HG03342 (cell line): ENCODE results near the gene LSM3.

Experiments
- ATAC-seq: cut with Tn5 transposase; IDR thresholded peaks from one replicate; pipeline ENCODE4 v1.9.1; 2021; ENCODE audit warnings: mild to moderate bottlenecking, moderate library complexity; ENCODE audit not compliant: unreplicated experiment

The LSM3 gene

DNA sequence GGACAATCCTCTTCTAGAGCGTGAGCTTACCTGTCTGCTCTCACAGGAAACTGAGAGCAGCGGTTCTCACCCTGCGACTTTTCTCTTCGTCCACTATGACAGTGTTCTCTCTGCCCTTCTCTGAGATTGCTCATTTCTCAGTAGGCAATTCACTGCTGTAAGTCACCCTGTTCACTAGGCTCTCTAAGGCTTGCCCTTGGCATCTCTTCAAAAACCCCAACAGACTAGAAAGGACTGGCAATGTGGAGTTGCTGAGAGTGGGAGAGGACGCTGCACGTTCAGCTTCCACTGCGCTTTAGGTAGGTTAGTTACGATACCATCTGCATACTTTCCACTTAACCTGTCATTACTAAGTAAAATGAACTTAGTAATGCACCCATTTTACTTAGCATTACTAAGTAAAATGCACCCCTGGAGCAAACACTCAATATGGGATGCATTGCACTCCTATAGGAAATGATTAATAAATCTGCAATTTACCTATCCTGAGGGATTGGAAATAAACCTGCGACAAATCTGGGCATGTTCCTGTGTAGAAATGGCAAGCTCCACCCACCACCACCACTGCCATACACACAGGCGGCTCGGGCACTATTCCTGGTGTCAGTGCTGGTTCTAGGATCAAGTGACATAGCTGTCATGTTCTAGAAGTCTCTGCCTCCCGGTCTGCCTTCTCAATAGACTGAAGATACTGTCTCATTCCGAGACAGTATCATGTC, 21.6 kb upstream of the LSM3 start:
- ATAC-seq, result no peak

DNA sequence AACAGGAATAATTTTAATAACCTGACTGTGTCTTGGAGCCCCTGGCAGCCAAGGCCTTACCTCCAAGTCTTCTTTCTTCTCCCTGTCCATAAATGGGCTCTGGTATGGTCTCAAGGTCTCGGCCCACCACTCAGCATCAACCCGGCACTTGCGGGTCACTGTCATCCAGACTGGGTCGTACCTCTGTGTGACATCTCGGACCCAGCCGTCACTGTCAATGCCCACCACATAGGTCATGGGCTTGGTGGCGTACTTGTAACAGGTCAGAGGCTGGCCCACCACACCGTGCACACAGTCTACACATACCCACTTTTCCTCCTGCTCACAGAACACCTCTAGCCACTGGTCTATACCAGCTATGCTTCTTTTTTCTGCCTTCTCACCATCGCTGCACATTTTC, 20.7 kb upstream of the LSM3 start:
- no peak for ATAC-seq

DNA sequence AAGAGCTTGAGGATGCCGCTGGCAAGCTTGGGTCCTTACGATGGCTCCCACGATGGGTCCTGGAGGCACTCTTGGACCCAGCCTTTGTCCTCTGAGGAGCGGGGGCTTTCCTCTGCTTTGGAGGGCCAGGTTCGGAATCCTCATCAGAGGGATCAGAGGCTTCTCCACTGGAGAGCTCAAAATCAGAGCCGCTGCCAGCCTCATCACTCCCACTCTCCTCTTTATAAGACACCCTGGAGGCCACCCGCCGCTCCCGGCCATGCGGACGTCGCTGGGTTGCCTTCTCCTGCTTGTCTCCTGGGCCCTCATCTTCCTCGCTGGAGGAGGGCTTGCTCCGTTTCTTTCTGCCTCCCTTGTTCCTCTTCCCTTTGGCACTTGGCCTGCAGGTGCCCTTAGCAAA, 20.2 kb upstream of the LSM3 start:
- no peak for ATAC-seq

- no peak for ATAC-seq
Measured at GRCh38 chr3:14159426-14159825, 19.2 kb upstream of the LSM3 start.

- no peak for ATAC-seq
Measured at GRCh38 chr3:14161282-14161681, 17.3 kb upstream of the LSM3 start.

- ATAC-seq, result no peak
Measured at GRCh38 chr3:14162178-14162577, 16.4 kb upstream of the LSM3 start.

DNA sequence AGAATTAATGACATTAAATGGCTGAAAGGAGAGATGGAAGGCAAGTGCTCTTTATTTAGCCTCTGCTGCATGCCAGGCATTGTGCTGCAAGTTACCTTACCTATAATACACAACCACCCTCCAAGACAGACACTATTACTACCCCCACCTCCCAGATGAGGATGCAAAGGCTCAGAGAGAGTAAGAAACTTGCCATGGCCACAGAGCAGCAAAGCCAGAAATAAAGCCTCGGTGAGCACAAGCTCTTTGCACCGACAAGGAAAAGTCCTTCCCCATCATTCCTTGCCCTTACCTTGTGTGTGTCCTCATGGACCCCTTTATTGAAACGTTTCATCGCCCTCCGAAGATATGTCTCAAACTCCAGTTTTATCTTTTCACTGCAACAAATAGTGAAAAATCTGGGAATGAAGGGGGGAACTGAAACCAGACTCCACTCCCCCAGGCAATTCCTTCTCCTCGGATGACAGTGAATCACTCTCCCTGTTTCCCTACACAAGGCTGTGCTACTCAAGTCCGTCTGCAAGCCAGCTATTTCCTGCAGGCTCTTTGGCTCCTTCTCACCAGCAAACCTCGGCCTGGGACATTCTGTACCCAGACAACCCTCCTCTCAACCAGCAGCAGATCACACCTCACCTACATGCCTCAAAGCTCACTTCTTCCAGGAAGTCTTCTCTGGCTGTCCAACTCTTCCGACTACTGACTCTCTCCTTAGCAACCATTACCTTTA, 11.6 kb upstream of the LSM3 start:
- no peak for ATAC-seq

DNA sequence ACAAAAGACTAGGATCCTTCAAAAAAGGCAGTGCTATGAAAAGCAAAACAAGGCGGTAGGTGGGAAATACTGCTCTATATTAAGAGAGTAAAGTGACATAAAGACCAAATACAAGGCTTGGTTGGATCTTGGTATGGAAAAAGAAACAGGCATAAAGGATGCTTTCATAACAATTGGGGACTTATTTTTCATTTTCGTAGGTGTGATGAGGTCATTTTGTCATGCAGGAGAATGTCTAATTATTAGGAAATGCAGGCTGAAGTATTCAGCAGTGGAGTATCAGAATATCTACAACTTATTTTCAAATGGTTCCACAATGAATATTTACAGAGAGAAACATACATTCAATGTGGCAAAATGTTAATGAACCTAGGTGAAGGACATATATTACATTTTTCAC, 9.2 kb upstream of the LSM3 start:
- no peak for ATAC-seq

DNA sequence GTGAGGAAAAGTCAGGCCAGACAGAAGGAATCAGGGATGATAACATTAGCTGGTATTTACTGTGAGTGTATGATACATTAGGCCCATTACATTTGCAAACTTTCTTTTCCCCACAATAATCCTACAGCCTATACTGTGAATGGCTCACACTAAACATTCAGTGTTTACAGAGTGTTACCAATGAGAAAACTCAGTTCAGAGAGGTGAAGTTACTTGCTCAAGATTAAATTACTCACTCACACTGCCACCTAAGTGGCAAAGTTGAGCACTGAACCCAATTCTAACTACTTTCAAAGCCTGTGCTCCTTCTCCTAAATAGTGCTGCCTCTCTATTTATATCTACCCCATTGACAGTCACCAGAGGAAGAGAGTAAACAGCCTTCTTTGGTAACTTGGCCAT, 8.7 kb upstream of the LSM3 start:
- no peak for ATAC-seq

DNA sequence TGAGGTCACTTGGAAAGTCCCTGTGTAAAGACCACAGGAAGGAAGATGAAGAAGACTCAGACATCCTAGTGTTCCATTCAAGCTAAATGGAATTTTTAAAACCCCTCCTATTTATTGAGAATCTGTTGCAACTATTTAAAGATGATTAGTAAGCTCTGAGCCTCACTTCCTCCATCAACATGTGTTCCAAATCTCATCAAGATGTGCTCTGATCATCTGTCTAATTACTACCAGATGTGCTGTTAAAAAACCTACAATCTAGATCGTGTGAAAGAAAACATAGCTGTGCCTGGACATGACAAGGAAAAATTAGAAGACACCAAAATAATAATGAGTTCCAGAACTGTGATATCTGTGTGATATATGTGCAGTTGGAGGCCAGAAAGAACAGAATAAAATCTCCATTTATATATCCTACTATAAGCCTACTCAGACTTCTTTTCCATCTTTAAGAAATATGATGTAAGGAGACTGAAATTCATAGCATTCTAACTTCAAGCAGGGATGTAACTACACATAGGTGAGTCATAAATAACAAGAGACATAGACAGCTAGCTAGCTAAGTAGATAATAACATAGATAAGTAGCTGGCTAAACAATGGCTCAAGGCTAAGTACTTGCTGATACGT, 8.0 kb upstream of the LSM3 start:
- no peak for ATAC-seq

GRCh38 chr3:14172496-14172895, 6.1 kb upstream of the LSM3 start:
- no peak for ATAC-seq

DNA sequence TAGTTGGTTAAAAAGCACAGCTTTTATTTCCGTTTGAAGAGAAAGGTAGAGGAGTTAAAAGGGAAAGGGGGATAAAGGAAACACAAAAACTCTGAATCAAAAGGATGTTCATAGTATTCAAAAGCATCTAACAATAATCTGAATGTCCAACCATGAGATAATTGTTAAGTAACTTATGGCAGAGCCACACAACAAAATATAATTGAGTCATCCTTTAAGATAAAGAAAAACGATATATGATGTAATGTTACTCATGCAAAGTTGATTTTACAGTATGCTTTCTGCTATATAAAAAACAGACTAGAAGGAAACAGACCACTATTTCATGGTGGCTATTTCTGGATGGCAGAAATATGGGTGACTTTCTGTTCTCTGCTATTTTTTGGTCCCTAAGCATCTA, 4.1 kb upstream of the LSM3 start:
- no peak for ATAC-seq

- peak; percentile 21 for ATAC-seq
Measured at GRCh38 chr3:14175383-14176037, 3.1 kb upstream of the LSM3 start.

GRCh38 chr3:14177580-14178246, 904 bp upstream of the LSM3 start:
- peak; percentile 3 for ATAC-seq

- no peak for ATAC-seq
Measured at GRCh38 chr3:14179114-14179465, 473 bp downstream of the LSM3 start.

GRCh38 chr3:14179795-14180194, 1.2 kb downstream of the LSM3 start:
- no peak for ATAC-seq

GRCh38 chr3:14181253-14181652, 2.6 kb downstream of the LSM3 start:
- ATAC-seq, result no peak

- ATAC-seq, result no peak
Measured at GRCh38 chr3:14183015-14183577, 4.5 kb downstream of the LSM3 start.

DNA sequence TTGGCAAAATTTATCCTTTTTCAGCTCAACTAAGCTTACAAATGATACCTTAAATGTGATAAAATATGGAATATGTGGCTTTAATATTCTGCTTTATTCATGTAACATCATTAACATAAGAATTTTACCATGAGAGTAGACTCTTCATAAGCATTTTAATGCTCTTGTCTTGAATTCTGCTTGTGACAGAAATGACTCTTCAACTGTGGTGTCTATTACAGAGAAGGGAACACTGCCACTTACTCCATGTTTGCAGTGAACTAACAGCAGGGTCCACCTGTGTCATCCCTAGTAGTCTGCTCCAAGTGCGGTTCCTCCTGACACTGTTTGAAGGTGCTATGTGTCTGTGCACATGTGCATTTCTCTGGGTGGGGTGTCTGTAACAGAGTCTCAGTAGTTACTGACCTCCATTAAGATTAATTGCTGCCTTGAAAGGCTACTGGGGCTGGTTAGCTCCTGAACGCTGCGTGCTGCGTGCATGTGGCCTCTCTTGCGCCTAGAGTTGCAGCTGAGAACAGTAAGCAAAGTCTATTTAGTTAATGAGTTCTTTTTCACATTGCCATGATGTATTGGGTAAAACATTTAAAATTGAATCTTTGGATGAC, 8.3 kb downstream of the LSM3 start:
- ATAC-seq, result no peak

GRCh38 chr3:14188041-14188754, 9.6 kb downstream of the LSM3 start:
- no peak for ATAC-seq
